Adrenal gland (tissue), 12 donors: Measurements from ENCODE around the gene TMEM121B. TPM values are rescaled to one million over a fixed set of nuclear protein-coding genes. Genes with fewer than 3 reads are reported as not detected.
A peak's percentile ranks its signal among the peaks of the same experiment; 100 is the strongest.

Experiments used
- DNase-seq, 7 donors: peaks; one replicate each; pipeline ENCODE4 v3.0.0-alpha.2; 2019 to 2020
- H3K27ac ChIP-seq, 5 donors: fragments of 200-600 bp; sonication (generic) in 4 of 5; 1 replicate in 3 of 5; 2 replicates in 2 of 5; pipeline versions ENCODE4 v1.5.1 to v1.8.0; 2016 to 2020; ENCODE audit warnings: mild to moderate bottlenecking in 1 of 5
- H3K27me3 ChIP-seq: fragments of 200-600 bp; 2 replicates; pipeline ENCODE4 v1.8.0; 2021
- H3K36me3 ChIP-seq, 2 donors: fragments of 200-600 bp; replicated peaks in 1 of 2; 1 replicate in 1 of 2; 2 replicates in 1 of 2; pipeline versions ENCODE4 v1.5.1 to v1.8.0; 2018 to 2022
- H3K4me1 ChIP-seq, 2 donors: fragments of 200-600 bp; replicated peaks in 1 of 2; 1 replicate in 1 of 2; 2 replicates in 1 of 2; pipeline versions ENCODE4 v1.5.1 to v1.8.0; 2018 to 2021
- H3K4me3 ChIP-seq, 4 donors: fragments of 200-600 bp; sonication (generic) in 3 of 4; one replicate each; pipeline ENCODE4 v1.5.1; 2016 to 2018
- H3K9me3 ChIP-seq, 3 donors: fragments of 200-600 bp; sonication (generic) in 1 of 3; replicated peaks in 1 of 3; 1 replicate in 2 of 3; 2 replicates in 1 of 3; pipeline versions ENCODE4 v1.5.1 to v1.8.0; 2016 to 2021
- CTCF ChIP-seq, 6 experiments: fragments of 450-650 bp in 4 of 6; fragments of 200-600 bp in 2 of 6; sonication (generic) in 1 of 6; IDR thresholded peaks; 1 replicate in 5 of 6; 2 replicates in 1 of 6; pipeline versions ENCODE4 v1.5.1 to v1.8.0; 2016 to 2021; ENCODE audit warnings: antibody characterized with exemption in 6 of 6, mild to moderate bottlenecking in 2 of 6, moderate library complexity in 1 of 6
- POLR2A ChIP-seq, 2 donors: fragments of 450-650 bp; IDR thresholded peaks; one replicate each; pipeline ENCODE4 v1.6.1; 2017; ENCODE audit warnings: antibody characterized with exemption in 2 of 2, mild to moderate bottlenecking in 2 of 2, moderate library complexity in 1 of 2
- WGBS, 4 donors: extraction: QIAGEN DNeasy Blood & Tissue Kit in 2 of 4; methylation state at CpG; one replicate each; pipeline versions ENCODE4 v1.1.5 to v1.1.7; 2013 to 2017; 5-methylcytosine and 5-hydroxymethylcytosine counted together
- intact Hi-C, 2 donors: fragments of 100-400 bp; cut with DNase I; formaldehyde crosslinking; loops; one replicate each; pipeline versions ENCODE4 v1.14.1 to v1.15.0; 2022 to 2023
- polyA plus RNA-seq, 3 donors: library from polyadenylated mRNA; stranded (reverse); fragments of 200-250 nt in 2 of 3; fragments of 350-450 nt in 1 of 3; fragmentation: Illumina TruSeq in 1 of 3; extraction: RNeasy Lipid Tissue Mini Kit (QIAGEN cat#74804) in 1 of 3; gene quantifications; one replicate each; pipeline ENCODE4 v1.2.3, GENCODE V29; 2013 to 2014
- total RNA-seq, 9 donors: library from RNA; depleted of rRNA in 4 of 9; stranded (reverse); fragments of >200 nt in 4 of 9; fragments of 120-200 nt in 1 of 9; fragmentation: NEBNext Ultra II Directional in 1 of 9; extraction: Animal tissue kit (Norgen Biotek cat#: 25700) in 1 of 9; gene quantifications; one replicate each; pipeline versions ENCODE4 v1.1.0 to v1.2.4, GENCODE V29; 2013 to 2023
- donor health status: healthy with polysubstance abuse.
- donor health status: Bipolar disorder and iron deficiency.
- donor health status: DM: yes; HTN: yes; CAD: no.
- donor health status: DM: no; HTN: no; CAD: no.
- donor health status: DM: no; HTN: no; CAD: no.
- donor health status: DM: yes; HTN: yes; CAD: no.

TMEM121B gene
- total and polyA plus RNA-seq, 12 donors: 0.22 to 2.3 (median 1.1) TPM

DNA sequence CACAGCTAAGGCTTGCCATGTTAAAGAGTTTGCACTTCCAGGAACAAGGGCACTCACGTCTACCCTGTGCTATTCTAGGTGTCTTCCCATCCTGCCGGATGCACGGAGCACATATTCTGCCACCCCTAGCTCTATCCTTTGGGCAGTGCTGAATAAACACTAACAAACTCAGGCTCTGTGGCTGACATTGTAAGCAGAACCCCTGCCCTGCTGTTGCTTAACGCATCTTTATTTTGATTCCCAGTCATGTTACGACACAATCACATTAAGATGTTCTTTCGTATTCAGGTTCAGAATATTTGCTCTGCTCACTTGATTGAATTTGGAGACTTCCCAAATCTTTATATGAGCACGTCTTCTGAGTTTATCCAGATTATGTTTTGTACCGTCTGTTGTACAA lies 41.6 kb upstream of the TMEM121B start:
- intact Hi-C loops: loop anchor here in 1 of 2 donors (5.0 kb wide), 1 partner anchor 40 kb away; the partner anchor contains the start of gene TMEM121B
- Histone ChIP-seq H3K4me3 (no peak overlapping the region), H3K4me1 (peaks cover 13 to 21% of the 10 kb centered on the region in 2 donors), H3K9me3 (no peaks in the 10 kb centered on the region), H3K27ac (no peak overlapping the region), H3K27me3 (no peaks in the 10 kb centered on the region), H3K36me3 (no peaks in the 10 kb centered on the region)
- DNase-seq: no peak
- 67 to 84% (median 81%) methylated on average over 8 of the region's 8 CpGs for WGBS, 4 donors
- no peak for TF ChIP-seq POLR2A (IDR thresholded peaks at IDR 0.05)
- no peak for TF ChIP-seq CTCF (IDR thresholded peaks at IDR 0.05)

DNA sequence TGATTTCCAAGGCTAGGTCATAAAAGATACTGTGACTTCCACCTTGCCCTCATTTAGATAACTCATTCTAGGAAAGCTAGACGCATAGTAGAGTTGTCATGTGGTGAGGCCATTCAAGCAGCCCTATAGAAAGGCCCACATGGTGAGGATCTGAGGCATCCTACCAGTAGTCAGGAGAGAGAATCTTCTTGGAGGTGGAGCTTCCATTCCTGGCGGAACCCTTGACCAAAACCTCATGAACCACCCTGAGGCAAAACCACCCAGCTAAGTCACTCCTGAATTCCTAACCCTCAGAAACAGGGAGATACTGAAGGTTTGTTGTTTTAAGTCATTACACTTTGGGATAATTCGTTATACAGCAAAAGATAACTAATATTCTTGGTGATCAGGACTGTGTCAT lies 40.8 kb upstream of the TMEM121B start:
- Histone ChIP-seq H3K27me3 (no peaks in the 10 kb centered on the region), H3K36me3 (no peaks in the 10 kb centered on the region), H3K4me1 (peaks cover 13 to 23% of the 10 kb centered on the region in 2 donors), H3K4me3 (no peak overlapping the region), H3K27ac (no peak overlapping the region), H3K9me3 (no peaks in the 10 kb centered on the region)
- 91 to 96% (median 95%) methylated on average over 3 of the region's 3 CpGs for WGBS, 4 donors
- no peak for DNase-seq
- intact Hi-C loops: loop anchor here in 1 of 2 donors (5.0 kb wide), 1 partner anchor 40 kb away; the partner anchor contains the start of gene TMEM121B
- TF ChIP-seq POLR2A (IDR thresholded peaks at IDR 0.05) (no peak), CTCF (IDR thresholded peaks at IDR 0.05) (no peak)

DNA sequence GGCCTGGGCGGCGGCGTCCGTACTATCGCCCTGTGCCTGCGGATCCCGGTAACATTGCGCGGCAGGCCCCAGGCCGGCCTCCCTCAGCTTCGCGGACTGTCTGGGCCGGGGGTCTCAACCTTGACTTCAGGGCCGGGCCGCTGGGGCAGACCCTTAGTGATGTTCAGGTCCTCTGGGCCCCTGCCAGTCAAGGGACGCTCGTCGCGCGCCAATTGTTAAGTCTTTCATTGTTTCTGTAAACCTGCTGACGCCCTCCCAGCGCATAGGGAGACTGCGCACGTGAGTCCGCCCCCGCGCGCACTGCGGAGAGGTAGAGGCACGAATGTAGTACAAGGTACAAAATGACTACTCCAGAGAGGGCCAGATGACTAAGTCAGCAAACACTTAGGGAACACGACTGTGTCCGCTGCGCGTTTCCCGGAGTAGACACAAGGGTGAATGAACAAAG lies 38.4 kb upstream of the TMEM121B start:
- no peaks in the 10 kb centered on the region for H3K27me3 ChIP-seq
- DNase-seq: peak; percentile 47 to 74 (median 55)
- no peaks in the 10 kb centered on the region for H3K36me3 ChIP-seq
- H3K9me3 ChIP-seq: no peaks in the 10 kb centered on the region
- WGBS, 4 donors: 2 to 11% (median 9%) methylated on average over 14 to 35 of the region's 35 CpGs
- H3K4me1 ChIP-seq: peaks cover 13 to 31% of the 10 kb centered on the region in 2 donors
- TF ChIP-seq POLR2A (IDR thresholded peaks at IDR 0.05) (no peak), CTCF (IDR thresholded peaks at IDR 0.05) (no peak)
- H3K4me3 ChIP-seq: peak overlapping the region; percentile 28 to 79 (median 61)
- peak overlapping the region in 4 of 5 donors; percentile 81 to 96 (median 92) for H3K27ac ChIP-seq
- intact Hi-C loops: loop anchor here in 1 of 2 donors (10.0 kb wide), 1 partner anchor 75 kb away; the partner anchor contains the start of gene IL17RA

- WGBS, 4 donors: 0 to 3% (median 0%) methylated on average over 12 to 114 of the region's 114 CpGs
- Histone ChIP-seq H3K4me3 (peak within 1 kb of the TSS; percentile 28 to 79 (median 61)), H3K27me3 (no peaks in the 10 kb centered on the region), H3K9me3 (no peaks in the 10 kb centered on the region), H3K36me3 (no peaks in the 10 kb centered on the region), H3K4me1 (peaks cover 13 to 31% of the 10 kb centered on the region in 2 donors), H3K27ac (peak within 1 kb of the TSS; percentile 81 to 96 (median 91))
- TF ChIP-seq POLR2A (IDR thresholded peaks at IDR 0.05) (peak; percentile 41 to 72), CTCF (IDR thresholded peaks at IDR 0.05) (no peak)
- intact Hi-C loops: loop anchor here in 1 of 2 donors (10.0 kb wide), 1 partner anchor 74 kb away; the partner anchor contains the start of gene IL17RA
- peak; percentile 87 to 94 (median 92) for DNase-seq
Observed at GRCh38 chr22:17158568-17159503, 37.7 kb upstream of the TMEM121B start, which contains the start of gene HDHD5. Gene HDHD5, minus strand, starts transcription at chr22:17159277. Its CDS starts 26 bp downstream, at chr22:17159251.
